ACHN (cell line): ENCODE measurements around the gene RO60.

ENCODE experiments used
- DNase-seq: peaks from one replicate; pipeline ENCODE4 v3.0.0-alpha.2; 2015
- in situ Hi-C: cut with HindIII; loops from 2 replicates; pipeline ENCODE4 v1.10.0; 2017; ENCODE audit warnings: low sequenced_read_pairs, low pct_ligation_motif_present, low pct_unique_long_range_greater_than_20kb

Gene RO60

GRCh38 chr1:193058529-193059281, 707 bp upstream of the RO60 start:
- in situ Hi-C loops, result no loop called here
- DNase-seq, result peak; percentile 66

GRCh38 chr1:193060115-193060403, 647 bp downstream of the RO60 start:
- in situ Hi-C loops, result no loop called here
- DNase-seq, result no peak

GRCh38 chr1:193060406-193060805, 994 bp downstream of the RO60 start:
- in situ Hi-C loops, result no loop called here
- peak; percentile 25 for DNase-seq

GRCh38 chr1:193060938-193061337, 1.5 kb downstream of the RO60 start:
- DNase-seq, result no peak
- in situ Hi-C loops, result no loop called here

- in situ Hi-C loops, result no loop called here
- DNase-seq, result no peak
Measured at GRCh38 chr1:193062698-193063463, 3.5 kb downstream of the RO60 start.

GRCh38 chr1:193065954-193066353, 6.5 kb downstream of the RO60 start:
- in situ Hi-C loops, result no loop called here
- DNase-seq, result no peak

GRCh38 chr1:193066606-193067005, 7.2 kb downstream of the RO60 start:
- DNase-seq, result no peak
- in situ Hi-C loops, result no loop called here

- DNase-seq, result no peak
- in situ Hi-C loops, result no loop called here
Measured at GRCh38 chr1:193068013-193068412, 8.6 kb downstream of the RO60 start.

GRCh38 chr1:193069748-193070385, 10.5 kb downstream of the RO60 start:
- in situ Hi-C loops, result no loop called here
- peak; percentile 61 for DNase-seq

GRCh38 chr1:193070386-193070753, 11.0 kb downstream of the RO60 start:
- no peak for DNase-seq
- in situ Hi-C loops, result no loop called here

- peak; percentile 34 for DNase-seq
- in situ Hi-C loops, result no loop called here
Measured at GRCh38 chr1:193070942-193071341, 11.5 kb downstream of the RO60 start.

GRCh38 chr1:193077991-193078390, 18.6 kb downstream of the RO60 start:
- in situ Hi-C loops, result no loop called here
- DNase-seq, result no peak

- no peak for DNase-seq
- in situ Hi-C loops, result no loop called here
Measured at GRCh38 chr1:193079187-193079586, 19.8 kb downstream of the RO60 start.

- DNase-seq, result no peak
- in situ Hi-C loops, result no loop called here
Measured at GRCh38 chr1:193083365-193084088, 24.1 kb downstream of the RO60 start.

- in situ Hi-C loops, result no loop called here
- DNase-seq, result no peak
Measured at GRCh38 chr1:193085263-193085662, 25.9 kb downstream of the RO60 start.

GRCh38 chr1:193086342-193086741, 26.9 kb downstream of the RO60 start:
- no peak for DNase-seq
- in situ Hi-C loops, result no loop called here

GRCh38 chr1:193087893-193088292, 28.5 kb downstream of the RO60 start:
- DNase-seq, result no peak
- in situ Hi-C loops, result no loop called here

- no peak for DNase-seq
- in situ Hi-C loops, result no loop called here
Measured at GRCh38 chr1:193090865-193091264, 31.5 kb downstream of the RO60 start.

- no peak for DNase-seq
- in situ Hi-C loops, result no loop called here
Measured at GRCh38 chr1:193094112-193094511, 34.7 kb downstream of the RO60 start.
